HK-2 (cell line): Measurements from ENCODE around the gene CD101.

Source experiments
- DNase-seq: peaks from one replicate; pipeline ENCODE4 v3.0.0-alpha.2; 2018; ENCODE audit not compliant: unreplicated experiment

The CD101 gene

DNA sequence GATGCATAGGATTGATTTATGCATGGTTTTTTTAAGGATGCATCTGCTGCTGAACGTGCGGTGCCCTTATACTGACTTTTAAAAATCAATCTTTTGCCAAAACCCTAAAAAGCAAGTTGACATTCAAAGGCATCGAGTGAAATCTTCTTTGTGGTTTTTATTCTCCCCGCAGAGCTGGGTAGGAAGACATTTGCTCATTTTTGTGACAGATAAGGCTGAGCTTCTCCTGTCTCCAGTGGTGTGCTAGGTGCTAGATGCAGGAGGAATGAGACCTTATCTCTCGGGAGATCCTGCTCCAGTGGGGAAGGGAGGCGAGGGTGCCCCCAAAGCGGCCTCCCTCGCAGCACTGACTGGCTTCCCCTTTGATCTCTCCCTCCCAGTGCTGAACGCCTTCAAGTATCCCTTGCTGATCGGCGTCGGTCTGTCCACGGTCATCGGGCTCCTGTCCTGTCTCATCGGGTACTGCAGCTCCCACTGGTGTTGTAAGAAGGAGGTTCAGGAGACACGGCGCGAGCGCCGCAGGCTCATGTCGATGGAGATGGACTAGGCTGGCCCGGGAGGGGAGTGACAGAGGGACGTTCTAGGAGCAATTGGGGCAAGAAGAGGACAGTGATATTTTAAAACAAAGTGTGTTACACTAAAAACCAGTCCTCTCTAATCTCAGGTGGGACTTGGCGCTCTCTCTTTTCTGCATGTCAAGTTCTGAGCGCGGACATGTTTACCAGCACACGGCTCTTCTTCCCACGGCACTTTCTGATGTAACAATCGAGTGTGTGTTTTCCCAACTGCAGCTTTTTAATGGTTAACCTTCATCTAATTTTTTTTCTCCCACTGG is 14.9 kb upstream of the CD101 start:
- no peak for DNase-seq

DNA sequence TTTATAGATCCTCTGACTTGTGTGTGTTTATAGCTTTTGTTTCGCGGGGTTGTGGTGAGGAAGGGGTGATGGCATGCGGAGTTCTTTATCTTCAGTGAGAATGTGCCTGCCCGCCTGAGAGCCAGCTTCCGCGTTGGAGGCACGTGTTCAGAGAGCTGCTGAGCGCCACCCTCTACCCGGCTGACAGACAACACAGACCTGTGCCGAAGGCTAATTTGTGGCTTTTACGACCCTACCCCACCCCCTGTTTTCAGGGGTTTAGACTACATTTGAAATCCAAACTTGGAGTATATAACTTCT is 14.4 kb upstream of the CD101 start:
- DNase-seq: no peak

DNA sequence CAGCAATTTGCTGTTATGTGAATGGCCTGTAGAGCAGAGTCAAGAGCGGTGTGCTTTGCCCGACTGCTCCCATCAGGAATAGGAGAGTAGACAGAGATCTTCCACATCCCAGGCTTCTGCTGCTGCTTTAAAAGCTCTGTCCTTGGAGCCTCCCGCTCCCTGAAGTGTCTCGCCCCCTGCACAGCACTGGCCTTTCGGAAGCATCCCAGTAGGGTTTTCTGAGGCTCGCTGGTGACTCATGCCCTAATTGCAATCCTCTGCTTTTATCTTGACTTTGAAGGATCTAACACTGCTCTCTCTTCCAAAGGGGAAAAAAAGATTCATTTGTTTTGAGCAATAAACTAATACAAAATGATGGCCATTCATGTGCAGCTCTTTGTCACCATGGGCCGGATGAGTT is 13.3 kb upstream of the CD101 start:
- DNase-seq: no peak

DNA sequence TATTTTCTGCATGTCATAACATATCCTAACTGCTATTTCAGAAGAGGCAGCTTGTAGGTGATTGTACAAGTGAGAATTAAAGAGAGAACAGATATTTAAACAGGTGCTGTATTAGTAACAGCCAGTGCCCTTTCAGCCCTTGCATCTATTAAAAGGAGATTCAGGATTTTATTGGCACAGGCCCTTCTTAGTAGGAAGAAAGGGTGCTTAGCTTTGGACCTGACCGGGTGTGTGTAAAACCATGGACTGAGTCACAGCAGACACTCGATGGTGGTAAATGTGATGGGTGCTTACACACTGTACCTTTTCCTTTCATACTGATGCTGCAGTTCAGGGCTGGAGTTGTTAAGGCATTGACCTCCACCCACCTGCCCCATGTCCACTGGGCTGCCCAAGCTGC is 12.7 kb upstream of the CD101 start:
- no peak for DNase-seq

DNA sequence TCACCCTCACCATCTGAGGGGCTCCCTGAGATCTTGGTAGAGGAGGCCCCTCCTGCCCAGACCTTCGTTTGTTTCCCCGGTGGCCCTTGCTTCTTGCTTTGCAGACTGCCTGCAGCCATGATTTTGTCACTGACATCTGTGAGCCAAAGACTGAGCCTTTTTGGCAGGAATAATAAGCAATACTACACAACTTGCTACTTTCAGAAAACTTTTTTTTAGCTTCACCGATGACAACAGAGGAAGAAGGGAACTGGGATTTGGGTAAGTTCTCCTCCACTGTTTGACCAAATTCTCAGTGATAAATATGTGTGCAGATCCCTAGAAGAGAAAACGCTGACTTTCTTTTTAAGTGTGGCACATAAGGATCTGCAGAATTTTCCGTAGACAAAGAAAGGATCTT is 11.7 kb upstream of the CD101 start:
- DNase-seq: no peak

- peak; percentile 62 for DNase-seq
These were observed 10.9 kb upstream of the CD101 start for GRCh38 chr1:116990612-116991151.

DNA sequence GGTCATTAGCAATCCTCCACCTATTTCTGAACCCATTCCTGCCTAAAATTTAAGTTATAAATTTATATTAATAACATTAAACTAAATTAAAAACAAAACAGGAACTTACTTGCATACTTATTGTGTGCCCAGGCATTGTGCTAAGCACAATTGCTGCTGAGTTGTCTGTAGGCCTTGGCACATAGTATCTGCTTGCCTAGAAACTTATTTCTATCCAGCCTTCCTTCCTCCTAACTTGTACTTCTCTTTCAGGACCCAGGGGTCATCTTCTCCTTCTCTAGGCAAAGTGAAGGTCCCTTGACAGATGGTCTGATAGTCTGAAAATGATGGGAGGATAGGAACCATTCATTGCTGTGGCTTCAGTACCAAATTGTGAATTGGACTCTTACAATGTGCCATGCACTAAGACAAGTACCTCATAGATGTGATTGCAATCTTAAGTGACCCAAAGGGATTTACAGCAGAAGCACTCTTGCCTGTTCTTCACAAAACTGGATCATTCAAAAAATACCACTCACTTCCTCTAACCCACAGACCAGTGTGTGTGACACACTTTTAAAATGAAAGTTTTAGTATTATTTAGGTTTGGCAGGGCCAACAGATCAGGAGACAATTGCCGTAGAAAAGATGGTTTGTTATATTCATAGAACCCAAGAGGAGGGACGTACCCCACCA is 10.3 kb upstream of the CD101 start:
- no peak for DNase-seq

DNA sequence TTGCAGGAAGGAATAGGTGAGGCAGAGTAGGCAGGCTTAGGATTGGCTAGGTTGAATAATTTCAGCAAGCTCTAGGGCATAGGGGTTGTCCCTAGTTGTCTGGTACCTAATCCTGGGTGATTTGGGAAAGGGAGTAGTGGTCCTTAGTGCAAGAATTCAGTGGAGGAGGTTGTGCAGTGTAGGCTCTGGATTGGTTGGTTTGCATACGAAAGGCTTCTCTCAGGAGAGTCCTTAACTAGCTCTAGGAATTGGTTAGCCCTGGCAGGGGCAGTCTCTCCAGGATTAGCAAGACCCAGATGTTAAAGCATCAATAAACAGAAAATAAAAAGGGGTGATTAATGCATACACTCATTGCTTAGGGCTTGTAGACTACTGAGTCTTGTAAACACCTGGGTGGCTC is 9.6 kb upstream of the CD101 start:
- DNase-seq: no peak

DNA sequence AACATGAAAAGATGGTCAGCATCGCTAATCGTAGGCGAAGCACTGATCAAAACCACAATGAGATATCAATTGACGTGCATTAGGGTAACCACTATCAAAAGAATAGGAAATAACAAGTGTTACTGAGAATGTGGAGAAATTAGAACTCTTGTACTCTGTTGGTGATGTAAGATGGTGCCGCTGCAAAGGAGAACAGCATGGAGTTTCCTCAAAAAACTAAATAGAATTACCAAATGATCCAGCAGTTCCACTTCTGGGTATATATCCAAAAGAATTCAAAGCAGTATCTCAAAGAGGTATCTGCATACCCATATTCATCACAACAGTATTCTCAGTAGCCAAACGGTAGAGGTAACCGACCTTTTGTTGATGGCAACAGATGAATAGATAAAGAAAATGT is 8.3 kb upstream of the CD101 start:
- DNase-seq: no peak

DNA sequence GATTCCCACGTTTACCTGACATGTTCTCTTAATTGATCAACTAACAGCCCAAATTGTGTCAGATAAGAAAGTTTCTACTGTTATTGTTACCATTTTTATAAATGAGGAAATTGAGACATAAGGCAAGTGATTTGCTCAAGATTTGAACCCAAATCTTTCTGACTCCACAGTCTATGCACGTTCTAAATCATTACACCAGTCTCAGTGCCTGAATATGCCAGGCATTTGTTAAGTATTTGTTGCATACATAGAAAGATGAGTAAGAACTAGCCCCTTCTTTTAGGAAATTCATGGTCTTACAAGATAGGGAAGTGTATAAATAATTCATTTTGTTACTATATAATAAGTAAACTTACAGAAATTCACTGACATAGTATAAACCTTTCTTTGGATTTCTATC is 7.1 kb upstream of the CD101 start:
- DNase-seq: no peak

GRCh38 chr1:116997066-116997465 is 4.5 kb upstream of the CD101 start:
- no peak for DNase-seq

GRCh38 chr1:116997636-116998035 is 3.9 kb upstream of the CD101 start:
- peak; percentile 45 for DNase-seq

DNA sequence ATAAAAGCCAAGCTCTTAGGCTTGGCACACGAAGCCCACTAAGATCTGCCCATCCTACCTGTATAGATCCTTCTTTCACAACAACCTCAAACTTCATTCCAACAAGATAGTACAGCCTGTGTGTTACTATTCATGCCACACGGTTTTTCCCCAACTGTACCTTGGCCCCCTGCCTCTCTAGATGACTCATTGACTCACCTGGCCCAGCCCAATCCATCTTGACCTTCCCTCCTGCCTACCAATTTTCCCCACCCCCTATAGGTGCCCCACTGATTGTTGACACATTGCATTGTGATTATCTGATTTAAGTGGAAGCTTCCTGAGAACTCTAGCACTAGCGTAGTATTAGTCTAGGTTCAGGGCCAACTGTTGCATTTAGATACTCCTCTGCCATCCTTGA is 2.0 kb upstream of the CD101 start:
- DNase-seq: no peak

GRCh38 chr1:117000142-117000541 is 1.4 kb upstream of the CD101 start:
- no peak for DNase-seq

GRCh38 chr1:117003223-117003875 is 1.8 kb downstream of the CD101 start:
- no peak for DNase-seq

- no peak for DNase-seq
These were observed 6.1 kb downstream of the CD101 start for GRCh38 chr1:117007719-117008013.

DNA sequence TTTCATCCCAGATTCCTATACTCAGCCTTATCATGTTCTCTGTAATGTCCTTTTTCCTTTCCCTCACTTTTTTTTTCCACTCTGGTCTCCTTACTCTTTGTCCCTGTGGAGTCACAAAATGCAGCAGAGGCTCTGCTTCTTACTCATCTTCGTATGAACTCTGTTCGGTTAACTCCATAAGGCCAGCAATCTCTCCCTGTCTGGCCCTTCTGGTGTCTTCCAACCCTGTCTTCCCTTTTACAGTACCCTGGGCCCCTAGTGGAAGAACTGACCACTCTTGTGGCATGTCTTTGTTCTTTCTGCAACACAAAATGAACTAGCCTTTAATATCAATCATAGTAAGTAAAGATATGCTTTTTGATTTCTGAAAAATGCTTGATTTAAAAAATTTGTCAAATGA is 7.1 kb downstream of the CD101 start:
- DNase-seq: no peak

GRCh38 chr1:117009132-117009531 is 7.6 kb downstream of the CD101 start:
- no peak for DNase-seq

GRCh38 chr1:117010310-117010969 is 8.9 kb downstream of the CD101 start:
- DNase-seq: no peak

- DNase-seq: no peak
These were observed 9.8 kb downstream of the CD101 start for GRCh38 chr1:117011334-117011733.

DNA sequence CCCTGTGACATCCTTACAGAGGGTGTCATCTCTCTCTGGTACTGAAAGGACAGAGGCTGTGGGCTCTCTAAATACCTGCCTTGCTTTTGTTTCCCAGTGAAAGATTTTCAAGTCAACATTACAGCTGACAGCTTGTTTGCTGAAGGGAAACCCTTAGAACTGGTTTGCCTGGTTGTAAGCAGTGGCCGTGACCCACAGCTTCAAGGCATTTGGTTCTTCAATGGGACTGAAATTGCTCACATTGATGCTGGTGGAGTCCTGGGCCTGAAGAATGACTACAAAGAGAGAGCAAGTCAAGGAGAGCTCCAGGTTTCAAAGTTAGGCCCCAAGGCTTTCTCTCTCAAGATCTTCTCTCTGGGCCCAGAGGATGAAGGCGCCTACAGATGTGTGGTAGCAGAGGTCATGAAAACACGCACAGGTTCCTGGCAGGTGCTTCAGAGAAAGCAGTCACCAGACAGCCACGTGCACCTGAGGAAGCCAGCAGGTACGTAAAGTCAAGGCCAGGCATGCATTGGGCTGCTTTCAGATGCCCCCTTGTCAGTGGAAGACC is 11.8 kb downstream of the CD101 start:
- no peak for DNase-seq

DNA sequence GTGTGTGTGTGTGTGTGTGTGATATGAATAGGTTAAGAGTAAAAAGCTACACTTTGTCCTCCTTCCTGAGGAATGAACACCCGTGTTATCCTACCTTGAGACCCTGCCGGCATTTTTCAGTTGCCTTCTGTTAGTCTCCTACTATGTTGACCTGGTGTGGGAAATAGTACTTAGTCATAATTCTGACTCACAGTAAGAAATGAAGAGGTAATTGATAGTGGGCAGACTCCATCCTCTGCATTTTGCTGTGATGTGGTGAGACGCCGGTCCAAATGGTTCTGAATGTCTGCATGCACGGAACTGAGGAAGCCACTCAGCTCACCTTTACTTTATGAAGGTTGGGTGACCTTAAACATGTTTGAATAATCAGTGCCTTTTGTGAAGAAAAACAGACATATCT is 12.6 kb downstream of the CD101 start:
- DNase-seq: no peak
